B cell (primary cell): ENCODE data around the gene PLEKHA7. TPM values are rescaled to one million over a fixed set of nuclear protein-coding genes. Genes with fewer than 3 reads are reported as not detected.

Experiments
- ATAC-seq: fragments of 200-7000 bp; cut with Tn5 transposase; one replicate; pipeline ENCODE4 v1.10.0; 2021; ENCODE audit warnings: low read depth, mild to moderate bottlenecking, moderate number of reproducible peaks, moderate library complexity
- CTCF ChIA-PET: fragments of 350-600 bp; sonication (Branson Sonifier 250); formaldehyde crosslinking; loops from one replicate; lab custom pipeline; 2021; ENCODE audit warnings: antibody characterized with exemption, inconsistent platforms; lab: Charles Lee
- POLR2A ChIA-PET: fragments of 350-600 bp; sonication (Branson Sonifier 250); formaldehyde crosslinking; loops from one replicate; lab custom pipeline; 2021; ENCODE audit warnings: antibody characterized with exemption; lab: Charles Lee
- DNase-seq: peaks from one replicate; pipeline ENCODE4 v3.0.0; 2013
- H2AFZ ChIP-seq: 2 replicates; pipeline ENCODE4 v1.6.1; 2012; ENCODE audit warnings: mild to moderate bottlenecking, low read depth, low read length; ENCODE audit not compliant: insufficient read depth, poor library complexity, severe bottlenecking
- H3K27ac ChIP-seq, 2 donors: 1 replicate in 1 of 2; 2 replicates in 1 of 2; pipeline ENCODE4 v1.5.1; 2012 to 2013; ENCODE audit warnings: low read length in 2 of 2, mild to moderate bottlenecking in 2 of 2, moderate library complexity in 1 of 2
- H3K27me3 ChIP-seq, 4 experiments: fragments of 200-600 bp in 1 of 4; sonication (generic) in 1 of 4; replicated peaks in 1 of 4; 1 replicate in 2 of 4; 2 replicates in 2 of 4; pipeline versions ENCODE4 v1.6.1 to v1.7.0; 2013 to 2016; ENCODE audit warnings: low read length in 3 of 4, mild to moderate bottlenecking in 2 of 4, mixed read lengths in 1 of 4, moderate library complexity in 1 of 4; ENCODE audit not compliant: insufficient read depth in 4 of 4, control insufficient read depth in 3 of 4; ENCODE audit errors: control extremely low read depth in 1 of 4
- H3K36me3 ChIP-seq, 2 experiments: replicated peaks in 1 of 2; 1 replicate in 1 of 2; 2 replicates in 1 of 2; pipeline versions ENCODE4 v1.6.1 to v1.7.1; 2013; ENCODE audit warnings: low read length in 1 of 2; ENCODE audit not compliant: insufficient read depth in 2 of 2, control insufficient read depth in 1 of 2; ENCODE audit errors: control extremely low read depth in 1 of 2, extremely low read depth in 1 of 2
- H3K4me1 ChIP-seq, 2 donors: fragments of 200-600 bp in 1 of 2; sonication (generic) in 1 of 2; 1 replicate in 1 of 2; 2 replicates in 1 of 2; pipeline versions ENCODE4 v1.5.1 to v1.6.1; 2013 to 2017; ENCODE audit warnings: low read length in 2 of 2; ENCODE audit not compliant: control insufficient read depth in 2 of 2, insufficient read depth in 2 of 2
- H3K4me2 ChIP-seq: replicated peaks from 2 replicates; pipeline ENCODE3; 2012; ENCODE audit warnings: mild to moderate bottlenecking, low read depth, low read length; ENCODE audit not compliant: poor library complexity, severe bottlenecking
- H3K4me3 ChIP-seq, 5 experiments: fragments of 200-600 bp in 1 of 5; sonication (generic) in 1 of 5; 1 replicate in 3 of 5; 2 replicates in 2 of 5; pipeline versions ENCODE4 v1.5.1 to v1.7.0; 2011 to 2016; ENCODE audit warnings: low read length in 4 of 5, mild to moderate bottlenecking in 4 of 5, low read depth in 2 of 5, control low read depth in 1 of 5, moderate library complexity in 1 of 5; ENCODE audit not compliant: insufficient read depth in 1 of 5; ENCODE audit errors: control extremely low read depth in 1 of 5, extremely low read depth in 1 of 5
- H3K79me2 ChIP-seq: fragments of 200-600 bp; sonication (generic); one replicate; pipeline ENCODE4 v1.6.0; 2016; ENCODE audit warnings: low read length; ENCODE audit not compliant: control insufficient read depth, insufficient read depth
- H3K9ac ChIP-seq: fragments of 200-600 bp; sonication (generic); 2 replicates; pipeline ENCODE4 v1.6.1; 2017; ENCODE audit warnings: mild to moderate bottlenecking, low read length, moderate library complexity
- H3K9me3 ChIP-seq, 3 donors: one replicate each; pipeline versions ENCODE4 v1.6.1 to v1.7.1; 2013; ENCODE audit warnings: low read length in 2 of 3; ENCODE audit not compliant: control insufficient read depth in 2 of 3, insufficient read depth in 1 of 3; ENCODE audit errors: control extremely low read depth in 1 of 3
- H4K20me1 ChIP-seq: 2 replicates; pipeline ENCODE4 v1.6.0; 2012; ENCODE audit warnings: mild to moderate bottlenecking, low read length; ENCODE audit not compliant: insufficient read depth, control insufficient read depth, poor library complexity, severe bottlenecking
- H3K27ac Mint-ChIP-seq: one replicate; pipeline ENCODE4 v1.8.0; 2021; ENCODE audit warnings: mixed read lengths
- H3K27me3 Mint-ChIP-seq: one replicate; pipeline ENCODE4 v1.8.0; 2021; ENCODE audit warnings: mixed read lengths
- H3K4me1 Mint-ChIP-seq: one replicate; pipeline ENCODE4 v1.8.0; 2021; ENCODE audit warnings: mixed read lengths
- H3K4me3 Mint-ChIP-seq: one replicate; pipeline ENCODE4 v1.8.0; 2021; ENCODE audit warnings: mixed read lengths
- H3K9me3 Mint-ChIP-seq: one replicate; pipeline ENCODE4 v1.8.0; 2022; ENCODE audit warnings: mixed read lengths; ENCODE audit not compliant: insufficient read depth
- EZH2 ChIP-seq: IDR thresholded peaks from 2 replicates; pipeline ENCODE4 v1.6.1; 2012; ENCODE audit warnings: borderline replicate concordance, low read depth, mild to moderate bottlenecking, moderate library complexity, low read length; ENCODE audit not compliant: insufficient read depth, poor library complexity, severe bottlenecking
- WGBS: methylation state at CpG from one replicate; pipeline ENCODE4 v1.1.5; 2013; ENCODE audit warnings: missing lambda C conversion rate; ENCODE audit not compliant: insufficient coverage; 5-methylcytosine and 5-hydroxymethylcytosine counted together
- intact Hi-C: fragments of 100-400 bp; cut with micrococcal nuclease; formaldehyde crosslinking; loops from one replicate; pipeline ENCODE4 v1.10.0; 2022
- polyA plus RNA-seq: library from polyadenylated mRNA; depleted of rRNA; stranded (reverse); fragments of >200 nt; gene quantifications from 2 replicates; pipeline ENCODE4 v1.2.3, GENCODE V29; 2012
- total RNA-seq, 2 donors: library from RNA; stranded (reverse); fragments of 120-200 nt in 1 of 2; gene quantifications; 1 replicate in 1 of 2; 2 replicates in 1 of 2; pipeline versions ENCODE4 v1.2.3 to v1.2.4, GENCODE V29; 2013 to 2022
- TF ChIP-seq, protein P1 (sequence below): fragments of 200-600 bp; IDR thresholded peaks from one replicate; pipeline ENCODE4 v1.8.0; 2022; ENCODE audit warnings: antibody characterized with exemption, mild to moderate bottlenecking

The PLEKHA7 gene
- total and polyA plus RNA-seq, 2 donors (not counting 1 experiment from before 2014, with no cell fraction given) = 1.7 to 8.2 TPM

- WGBS = 70% methylated on average over 3 of the region's 3 CpGs
- ATAC-seq (no peak), DNase-seq (no peak)
- Histone ChIP-seq H2AFZ (no peak overlapping the region), H3K4me3 (no peak overlapping the region), H3K27ac (no peak overlapping the region), H3K9me3 (no peaks in the 10 kb centered on the region), H3K36me3 (no peaks in the 10 kb centered on the region), H3K27me3 (peaks cover 0 to 2% (median 0%) of the 10 kb centered on the region in 4 experiments), H3K4me2 (no peak overlapping the region), H3K9ac (no peak overlapping the region), H3K4me1 (no peaks in the 10 kb centered on the region), H3K79me2 (no peaks in the 10 kb centered on the region), H4K20me1 (no peaks in the 10 kb centered on the region)
- Mint-ChIP-seq H3K4me1 (no peaks in the 10 kb centered on the region), H3K4me3 (no peak overlapping the region), H3K27me3 (peaks cover 3% of the 10 kb centered on the region), H3K27ac (no peak overlapping the region), H3K9me3 (peaks cover 2% of the 10 kb centered on the region)
- no peak for TF ChIP-seq EZH2
- TF ChIP-seq, protein P1, sequence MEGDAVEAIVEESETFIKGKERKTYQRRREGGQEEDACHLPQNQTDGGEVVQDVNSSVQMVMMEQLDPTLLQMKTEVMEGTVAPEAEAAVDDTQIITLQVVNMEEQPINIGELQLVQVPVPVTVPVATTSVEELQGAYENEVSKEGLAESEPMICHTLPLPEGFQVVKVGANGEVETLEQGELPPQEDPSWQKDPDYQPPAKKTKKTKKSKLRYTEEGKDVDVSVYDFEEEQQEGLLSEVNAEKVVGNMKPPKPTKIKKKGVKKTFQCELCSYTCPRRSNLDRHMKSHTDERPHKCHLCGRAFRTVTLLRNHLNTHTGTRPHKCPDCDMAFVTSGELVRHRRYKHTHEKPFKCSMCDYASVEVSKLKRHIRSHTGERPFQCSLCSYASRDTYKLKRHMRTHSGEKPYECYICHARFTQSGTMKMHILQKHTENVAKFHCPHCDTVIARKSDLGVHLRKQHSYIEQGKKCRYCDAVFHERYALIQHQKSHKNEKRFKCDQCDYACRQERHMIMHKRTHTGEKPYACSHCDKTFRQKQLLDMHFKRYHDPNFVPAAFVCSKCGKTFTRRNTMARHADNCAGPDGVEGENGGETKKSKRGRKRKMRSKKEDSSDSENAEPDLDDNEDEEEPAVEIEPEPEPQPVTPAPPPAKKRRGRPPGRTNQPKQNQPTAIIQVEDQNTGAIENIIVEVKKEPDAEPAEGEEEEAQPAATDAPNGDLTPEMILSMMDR = no peak
- CTCF ChIA-PET = no interaction called here
- POLR2A ChIA-PET = no interaction called here
- intact Hi-C loops = no loop called here
Measured at GRCh38 chr11:16861862-16862261, 152.4 kb downstream of the PLEKHA7 start.

GRCh38 chr11:16860617-16861016 is 153.6 kb downstream of the PLEKHA7 start:
- Histone ChIP-seq H3K9me3 (no peaks in the 10 kb centered on the region), H3K4me3 (no peak overlapping the region), H4K20me1 (no peaks in the 10 kb centered on the region), H3K27ac (no peak overlapping the region), H3K27me3 (peaks cover 0 to 2% (median 0%) of the 10 kb centered on the region in 4 experiments), H3K79me2 (no peaks in the 10 kb centered on the region), H3K9ac (no peak overlapping the region), H3K4me2 (no peak overlapping the region), H3K36me3 (no peaks in the 10 kb centered on the region), H2AFZ (no peak overlapping the region), H3K4me1 (no peaks in the 10 kb centered on the region)
- no CpG with 5 or more reads among the region's 1 CpG for WGBS
- intact Hi-C loops = no loop called here
- DNase-seq (no peak), ATAC-seq (no peak)
- TF ChIP-seq, protein P1 = no peak
- no peak for TF ChIP-seq EZH2
- H3K27me3 Mint-ChIP-seq = peaks cover 3% of the 10 kb centered on the region
- peaks cover 2% of the 10 kb centered on the region for H3K9me3 Mint-ChIP-seq
- no peaks in the 10 kb centered on the region for H3K4me1 Mint-ChIP-seq
- H3K4me3 Mint-ChIP-seq = no peak overlapping the region
- ChIA-PET CTCF (no interaction called here), POLR2A (no interaction called here)
- H3K27ac Mint-ChIP-seq = no peak overlapping the region
